ENCODE results near the gene KRT78. TPM values are rescaled to one million over a fixed set of nuclear protein-coding genes. Genes with fewer than 3 reads are reported as not detected.

Gene KRT78
- total RNA-seq, 2 experiments from 2014 or later = not detected

- intact Hi-C loops (cut with DNase I, micrococcal nuclease) = no loop called here
- POLR2A ChIA-PET = no interaction called here
- H3K9me3 ChIP-seq (ENCODE audit: control insufficient read depth in 1 of 2, insufficient read depth in 1 of 2, low read length in 2 of 2) = no peaks in the 10 kb centered on the region
- H3K27me3 Mint-ChIP-seq = peaks cover 21% of the 10 kb centered on the region
- no peak overlapping the region for H3K27ac Mint-ChIP-seq
- DNase-seq (no peak), ATAC-seq (ENCODE audit: poor library complexity) (no peak)
- no peaks in the 10 kb centered on the region for H3K36me3 ChIP-seq (ENCODE audit: insufficient read depth, low read length)
- H3K9me3 Mint-ChIP-seq = no peaks in the 10 kb centered on the region
- no peak overlapping the region for H3K27ac ChIP-seq (ENCODE audit: low read depth in 1 of 2, low read length in 2 of 2)
- no peak overlapping the region for H3K4me3 Mint-ChIP-seq
- peaks cover 7% of the 10 kb centered on the region for H3K4me1 ChIP-seq (ENCODE audit: insufficient read depth, low read length)
- peaks cover 13% of the 10 kb centered on the region for H3K4me1 Mint-ChIP-seq (ENCODE audit: low read depth)
- H3K36me3 Mint-ChIP-seq (ENCODE audit: low read depth) = no peaks in the 10 kb centered on the region
- TF ChIP-seq, protein P1, sequence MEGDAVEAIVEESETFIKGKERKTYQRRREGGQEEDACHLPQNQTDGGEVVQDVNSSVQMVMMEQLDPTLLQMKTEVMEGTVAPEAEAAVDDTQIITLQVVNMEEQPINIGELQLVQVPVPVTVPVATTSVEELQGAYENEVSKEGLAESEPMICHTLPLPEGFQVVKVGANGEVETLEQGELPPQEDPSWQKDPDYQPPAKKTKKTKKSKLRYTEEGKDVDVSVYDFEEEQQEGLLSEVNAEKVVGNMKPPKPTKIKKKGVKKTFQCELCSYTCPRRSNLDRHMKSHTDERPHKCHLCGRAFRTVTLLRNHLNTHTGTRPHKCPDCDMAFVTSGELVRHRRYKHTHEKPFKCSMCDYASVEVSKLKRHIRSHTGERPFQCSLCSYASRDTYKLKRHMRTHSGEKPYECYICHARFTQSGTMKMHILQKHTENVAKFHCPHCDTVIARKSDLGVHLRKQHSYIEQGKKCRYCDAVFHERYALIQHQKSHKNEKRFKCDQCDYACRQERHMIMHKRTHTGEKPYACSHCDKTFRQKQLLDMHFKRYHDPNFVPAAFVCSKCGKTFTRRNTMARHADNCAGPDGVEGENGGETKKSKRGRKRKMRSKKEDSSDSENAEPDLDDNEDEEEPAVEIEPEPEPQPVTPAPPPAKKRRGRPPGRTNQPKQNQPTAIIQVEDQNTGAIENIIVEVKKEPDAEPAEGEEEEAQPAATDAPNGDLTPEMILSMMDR (IDR thresholded peaks at IDR 0.05) = no peak
- no peak overlapping the region for H3K4me3 ChIP-seq (ENCODE audit: low read length)
- CTCF ChIA-PET = no interaction called here
- peaks cover 1 to 16% of the 10 kb centered on the region in 2 experiments for H3K27me3 ChIP-seq (ENCODE audit: control insufficient read depth in 1 of 2, insufficient read depth in 2 of 2, low read length in 2 of 2)
Measured at GRCh38 chr12:52794479-52795331, 54.1 kb downstream of the KRT78 start.

DNA sequence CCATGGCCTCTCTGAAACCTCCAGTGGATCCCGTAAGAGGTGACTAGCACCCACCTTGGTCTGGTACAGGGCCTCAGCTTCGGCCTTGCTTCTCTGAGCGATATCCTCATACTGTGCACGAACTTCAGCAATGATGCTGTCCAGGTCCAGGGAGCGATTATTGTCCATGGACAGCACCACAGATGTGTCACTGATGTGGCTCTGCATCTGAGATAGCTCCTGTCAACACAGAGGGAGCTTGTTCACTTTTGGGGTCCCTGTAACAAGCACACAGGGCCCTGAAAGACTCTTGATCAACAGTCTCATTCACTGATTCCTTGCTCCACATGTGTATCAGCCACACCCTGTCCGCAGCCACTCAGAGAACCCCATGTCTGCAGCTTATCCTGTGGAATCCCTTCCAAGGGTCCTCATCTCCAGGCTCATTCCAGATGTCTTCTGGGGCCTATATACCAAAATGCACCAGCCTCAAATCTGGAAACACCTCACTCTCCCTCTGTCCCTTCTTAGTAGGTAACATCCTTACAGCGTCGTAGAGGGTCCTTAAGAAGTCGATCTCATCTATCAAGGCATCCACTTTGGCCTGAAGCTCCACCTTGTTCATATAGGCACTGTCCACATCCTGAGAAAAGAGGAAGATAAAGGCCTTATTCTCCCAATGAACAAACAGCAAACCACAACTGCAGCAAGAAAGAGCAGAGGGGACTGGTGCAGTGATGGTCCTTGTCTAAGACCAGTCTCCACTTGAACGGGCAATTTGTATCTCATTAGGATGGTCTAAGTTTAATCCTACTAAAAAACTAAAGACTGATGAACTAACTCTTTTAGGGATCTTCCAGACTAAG is 56.4 kb downstream of the KRT78 start:
- no peaks in the 10 kb centered on the region for H3K9me3 Mint-ChIP-seq
- ATAC-seq (ENCODE audit: poor library complexity) = no peak
- Histone ChIP-seq H3K27ac (ENCODE audit: low read depth in 1 of 2, low read length in 2 of 2) (no peak overlapping the region), H3K4me1 (ENCODE audit: insufficient read depth, low read length) (peaks cover 7% of the 10 kb centered on the region), H3K36me3 (ENCODE audit: insufficient read depth, low read length) (no peaks in the 10 kb centered on the region), H3K9me3 (ENCODE audit: control insufficient read depth in 1 of 2, insufficient read depth in 1 of 2, low read length in 2 of 2) (no peaks in the 10 kb centered on the region), H3K4me3 (ENCODE audit: low read length) (no peak overlapping the region), H3K27me3 (ENCODE audit: control insufficient read depth in 1 of 2, insufficient read depth in 2 of 2, low read length in 2 of 2) (peaks cover 5 to 21% of the 10 kb centered on the region in 2 experiments)
- DNase-seq = no peak
- intact Hi-C loops (cut with DNase I, micrococcal nuclease) = no loop called here
- peaks cover 17% of the 10 kb centered on the region for H3K4me1 Mint-ChIP-seq (ENCODE audit: low read depth)
- ChIA-PET CTCF (no interaction called here), POLR2A (no interaction called here)
- TF ChIP-seq, protein P1 (IDR thresholded peaks at IDR 0.05) = no peak
- H3K4me3 Mint-ChIP-seq = no peak overlapping the region
- no peak overlapping the region for H3K27ac Mint-ChIP-seq
- H3K27me3 Mint-ChIP-seq = peaks cover 41% of the 10 kb centered on the region
- no peaks in the 10 kb centered on the region for H3K36me3 Mint-ChIP-seq (ENCODE audit: low read depth)

DNA sequence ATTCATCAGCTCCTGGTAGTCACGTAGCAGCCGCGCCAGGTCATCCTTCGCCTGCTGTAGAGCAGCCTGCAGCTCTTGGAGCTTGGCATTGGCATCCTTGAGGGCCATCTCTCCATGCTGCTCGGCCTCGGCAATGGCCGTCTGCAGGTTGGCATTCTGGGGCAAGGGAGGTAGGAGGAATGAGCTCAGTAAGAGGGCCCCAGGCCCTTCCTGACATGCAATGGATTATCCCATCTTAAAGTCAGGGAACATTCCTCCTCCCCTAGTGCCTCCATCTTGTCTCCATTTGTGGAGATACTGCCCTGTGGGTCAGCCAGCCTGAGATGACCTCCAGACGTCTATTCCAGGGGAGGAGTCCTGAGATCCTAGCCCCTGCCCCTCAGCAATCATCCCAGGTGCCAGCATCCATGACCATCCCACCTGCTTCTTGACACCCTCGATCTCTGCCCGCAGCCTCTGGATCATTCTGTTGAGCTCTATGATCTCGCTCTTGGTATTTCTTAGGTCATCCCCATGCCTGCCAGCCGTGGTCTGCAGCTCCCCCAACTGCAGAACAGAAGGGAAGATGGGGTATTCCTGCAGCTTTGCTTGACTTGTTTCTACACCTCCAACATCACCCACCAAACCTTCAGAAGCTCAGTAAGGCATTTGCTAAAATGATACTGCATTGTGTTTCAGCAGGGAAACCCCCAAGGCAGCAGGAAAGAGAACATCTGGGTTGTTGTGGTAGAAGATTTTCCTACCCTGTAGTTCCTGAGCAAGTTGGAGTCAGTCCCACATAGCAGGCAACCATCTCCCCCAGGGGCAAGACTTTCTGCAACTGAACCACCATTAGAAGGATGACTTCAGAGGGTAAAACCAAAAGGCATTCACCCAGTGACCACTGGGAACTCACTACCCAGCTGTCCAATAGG is 57.3 kb downstream of the KRT78 start:
- Histone ChIP-seq H3K9me3 (ENCODE audit: control insufficient read depth in 1 of 2, insufficient read depth in 1 of 2, low read length in 2 of 2) (no peaks in the 10 kb centered on the region), H3K4me3 (ENCODE audit: low read length) (no peak overlapping the region), H3K36me3 (ENCODE audit: insufficient read depth, low read length) (no peaks in the 10 kb centered on the region), H3K27me3 (ENCODE audit: control insufficient read depth in 1 of 2, insufficient read depth in 2 of 2, low read length in 2 of 2) (peaks cover 5 to 21% of the 10 kb centered on the region in 2 experiments), H3K4me1 (ENCODE audit: insufficient read depth, low read length) (peaks cover 7% of the 10 kb centered on the region), H3K27ac (ENCODE audit: low read depth in 1 of 2, low read length in 2 of 2) (no peak overlapping the region)
- TF ChIP-seq, protein P1 (IDR thresholded peaks at IDR 0.05) = no peak
- H3K36me3 Mint-ChIP-seq (ENCODE audit: low read depth) = no peaks in the 10 kb centered on the region
- H3K27me3 Mint-ChIP-seq = peaks cover 45% of the 10 kb centered on the region
- no peak overlapping the region for H3K4me3 Mint-ChIP-seq
- ChIA-PET CTCF (no interaction called here), POLR2A (no interaction called here)
- no peaks in the 10 kb centered on the region for H3K9me3 Mint-ChIP-seq
- intact Hi-C loops (cut with DNase I, micrococcal nuclease) = no loop called here
- DNase-seq (no peak), ATAC-seq (ENCODE audit: poor library complexity) (no peak)
- H3K4me1 Mint-ChIP-seq (ENCODE audit: low read depth) = peaks cover 17% of the 10 kb centered on the region
- H3K27ac Mint-ChIP-seq = no peak overlapping the region

Data from CD4-positive, alpha-beta T cell (primary cell).